A673 (cell line): ENCODE data around the gene TRIM27.

Experiments
- EZH2 ChIP-seq: fragments of 200-600 bp; sonication (generic); IDR thresholded peaks from 2 replicates; pipeline ENCODE4 v1.6.1; 2017; ENCODE audit warnings: borderline replicate concordance, low read depth, mild to moderate bottlenecking, mixed read lengths, antibody characterized with exemption, low read length; ENCODE audit not compliant: poor library complexity, severe bottlenecking
- TF ChIP-seq, protein P1 (sequence below): fragments of 300-800, 200-600 bp; sonication (generic); conservative IDR thresholded peaks from 2 replicates; pipeline ENCODE4 v1.5.1; 2017; ENCODE audit warnings: low read depth, mild to moderate bottlenecking, antibody characterized with exemption, low read length, moderate library complexity, mixed read lengths

- TF ChIP-seq, protein P1, sequence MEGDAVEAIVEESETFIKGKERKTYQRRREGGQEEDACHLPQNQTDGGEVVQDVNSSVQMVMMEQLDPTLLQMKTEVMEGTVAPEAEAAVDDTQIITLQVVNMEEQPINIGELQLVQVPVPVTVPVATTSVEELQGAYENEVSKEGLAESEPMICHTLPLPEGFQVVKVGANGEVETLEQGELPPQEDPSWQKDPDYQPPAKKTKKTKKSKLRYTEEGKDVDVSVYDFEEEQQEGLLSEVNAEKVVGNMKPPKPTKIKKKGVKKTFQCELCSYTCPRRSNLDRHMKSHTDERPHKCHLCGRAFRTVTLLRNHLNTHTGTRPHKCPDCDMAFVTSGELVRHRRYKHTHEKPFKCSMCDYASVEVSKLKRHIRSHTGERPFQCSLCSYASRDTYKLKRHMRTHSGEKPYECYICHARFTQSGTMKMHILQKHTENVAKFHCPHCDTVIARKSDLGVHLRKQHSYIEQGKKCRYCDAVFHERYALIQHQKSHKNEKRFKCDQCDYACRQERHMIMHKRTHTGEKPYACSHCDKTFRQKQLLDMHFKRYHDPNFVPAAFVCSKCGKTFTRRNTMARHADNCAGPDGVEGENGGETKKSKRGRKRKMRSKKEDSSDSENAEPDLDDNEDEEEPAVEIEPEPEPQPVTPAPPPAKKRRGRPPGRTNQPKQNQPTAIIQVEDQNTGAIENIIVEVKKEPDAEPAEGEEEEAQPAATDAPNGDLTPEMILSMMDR, result no peak
- TF ChIP-seq EZH2, result no peak
Observed at GRCh38 chr6:28858963-28859362, 64.8 kb downstream of the TRIM27 start.
